ENCODE data around the gene DMAC1. TPM values are rescaled to one million over a fixed set of nuclear protein-coding genes. Genes with fewer than 3 reads are reported as not detected.

Gene DMAC1
- total RNA-seq, 1 experiment from 2014 or later = 72.7 TPM

DNA sequence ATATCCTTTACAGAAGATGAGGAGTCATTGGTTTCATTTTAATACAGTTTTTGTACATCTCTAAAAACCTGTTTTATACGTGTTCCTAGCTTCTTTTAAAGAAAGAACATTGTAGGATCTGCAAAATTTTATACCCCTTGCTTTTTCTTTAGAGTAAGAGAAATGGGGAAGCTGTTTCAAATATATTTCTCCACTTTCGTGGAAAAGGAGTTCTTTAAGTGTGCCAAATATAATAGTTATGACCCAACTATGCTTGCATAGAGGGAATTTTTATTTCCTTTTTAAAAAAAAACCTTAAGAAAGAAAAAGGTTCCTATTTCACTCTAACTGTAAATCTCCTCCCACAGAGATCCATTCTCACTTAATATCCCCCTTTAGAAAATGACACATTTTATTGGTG is 27.5 kb upstream of the DMAC1 start:
- Mint-ChIP-seq H3K27ac (no peak overlapping the region), H3K36me3 (ENCODE audit: insufficient read depth in 1 of 3, low read depth in 3 of 3) (no peaks in the 10 kb centered on the region), H3K27me3 (ENCODE audit: low read depth) (no peaks in the 10 kb centered on the region), H3K9me3 (no peaks in the 10 kb centered on the region), H3K4me1 (peaks cover 2 to 3% of the 10 kb centered on the region in 2 experiments; a peak in 2 of 4 replicates), H3K4me3 (no peak overlapping the region)
- H3K18ac ChIP-seq (ENCODE audit: insufficient read length, low read depth, low read length) = no peak overlapping the region
- H2AFZ ChIP-seq (ENCODE audit: low read length) = no peak overlapping the region
- no peaks in the 10 kb centered on the region for H4K20me1 ChIP-seq (ENCODE audit: control insufficient read depth, insufficient read depth, insufficient read length)
- H2BK15ac ChIP-seq (ENCODE audit: low read depth, low read length) = no peak overlapping the region
- no peaks in the 10 kb centered on the region for H3K79me2 ChIP-seq (ENCODE audit: insufficient read depth, low read length)
- no peaks in the 10 kb centered on the region for H3K23me2 ChIP-seq (ENCODE audit: insufficient read length, low read depth, low read length, poor library complexity, severe bottlenecking)
- H3K23ac ChIP-seq (ENCODE audit: insufficient read length, low read depth, low read length) = no peak overlapping the region
- no peak overlapping the region for H4K8ac ChIP-seq (replicated peaks; ENCODE audit: insufficient read length, low read depth, low read length)
- DNase-seq = no peak
- no peaks in the 10 kb centered on the region for H3K79me1 ChIP-seq (ENCODE audit: insufficient read depth, low read depth, low read length, poor library complexity, severe bottlenecking)
- H2AK5ac ChIP-seq (ENCODE audit: insufficient read length, low read length) = no peak overlapping the region
- WGBS (ENCODE audit: extremely low coverage, insufficient read length, low lambda C conversion rate) = no CpG with 5 or more reads among the region's 2 CpGs
- no peaks in the 10 kb centered on the region for H3K4me1 ChIP-seq (ENCODE audit: insufficient read depth, low read length)
- H3K14ac ChIP-seq (ENCODE audit: insufficient read depth, low read length) = no peak overlapping the region
- no peak overlapping the region for H2BK120ac ChIP-seq (ENCODE audit: low read depth, low read length, poor library complexity, severe bottlenecking)
- H3K4me2 ChIP-seq (ENCODE audit: insufficient read depth, insufficient read length, low read length) = no peak overlapping the region
- no peak overlapping the region for H3K56ac ChIP-seq (ENCODE audit: insufficient read length, low read depth, low read length)
- H4K91ac ChIP-seq (ENCODE audit: insufficient read length, low read depth, low read length) = no peak overlapping the region
- H2BK12ac ChIP-seq (ENCODE audit: insufficient read length, low read depth, low read length) = no peak overlapping the region
- no peak overlapping the region for H4K5ac ChIP-seq (ENCODE audit: insufficient read length, low read depth, low read length)
- H3K9me3 ChIP-seq (ENCODE audit: control insufficient read depth, low read depth, low read length) = no peaks in the 10 kb centered on the region
- no peak overlapping the region for H3T11ph ChIP-seq (ENCODE audit: low read length)
- H3K4ac ChIP-seq (ENCODE audit: low read depth, low read length) = no peak overlapping the region
- H3K27ac ChIP-seq (ENCODE audit: insufficient read length, low read depth, low read length) = no peak overlapping the region
- no peaks in the 10 kb centered on the region for H3K27me3 ChIP-seq (ENCODE audit: insufficient read depth, low read length)
- H3K9ac ChIP-seq (ENCODE audit: extremely low read depth, insufficient read length, low read length) = no peak overlapping the region
- no peak overlapping the region for H2BK20ac ChIP-seq (ENCODE audit: low read depth, low read length, poor library complexity, severe bottlenecking)
- TF ChIP-seq, protein P1, sequence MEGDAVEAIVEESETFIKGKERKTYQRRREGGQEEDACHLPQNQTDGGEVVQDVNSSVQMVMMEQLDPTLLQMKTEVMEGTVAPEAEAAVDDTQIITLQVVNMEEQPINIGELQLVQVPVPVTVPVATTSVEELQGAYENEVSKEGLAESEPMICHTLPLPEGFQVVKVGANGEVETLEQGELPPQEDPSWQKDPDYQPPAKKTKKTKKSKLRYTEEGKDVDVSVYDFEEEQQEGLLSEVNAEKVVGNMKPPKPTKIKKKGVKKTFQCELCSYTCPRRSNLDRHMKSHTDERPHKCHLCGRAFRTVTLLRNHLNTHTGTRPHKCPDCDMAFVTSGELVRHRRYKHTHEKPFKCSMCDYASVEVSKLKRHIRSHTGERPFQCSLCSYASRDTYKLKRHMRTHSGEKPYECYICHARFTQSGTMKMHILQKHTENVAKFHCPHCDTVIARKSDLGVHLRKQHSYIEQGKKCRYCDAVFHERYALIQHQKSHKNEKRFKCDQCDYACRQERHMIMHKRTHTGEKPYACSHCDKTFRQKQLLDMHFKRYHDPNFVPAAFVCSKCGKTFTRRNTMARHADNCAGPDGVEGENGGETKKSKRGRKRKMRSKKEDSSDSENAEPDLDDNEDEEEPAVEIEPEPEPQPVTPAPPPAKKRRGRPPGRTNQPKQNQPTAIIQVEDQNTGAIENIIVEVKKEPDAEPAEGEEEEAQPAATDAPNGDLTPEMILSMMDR (conservative IDR thresholded peaks at IDR 0.05) = no peak
- H2BK5ac ChIP-seq (ENCODE audit: insufficient read length, low read length) = no peak overlapping the region

Measured in H9 (cell line).